Astrocyte of the cerebellum (primary cell): Measurements from ENCODE around the gene PEMT.
"Not testable (repeated sequence)": the region's sequence is repeated elsewhere in the genome, so short reads cannot be mapped to it uniquely, and the experiment has no call there.

Experiments used
- DNase-seq: peaks from one replicate; pipeline ENCODE4 v3.0.0-alpha.2; 2011; ENCODE audit warnings: low read depth
- H3K4me3 ChIP-seq: 2 replicates; pipeline ENCODE4 v1.5.1; 2011; ENCODE audit warnings: mild to moderate bottlenecking, low read depth, low read length, moderate library complexity
- CTCF ChIP-seq: IDR thresholded peaks from 2 replicates; pipeline ENCODE4 v1.5.1; 2012; ENCODE audit warnings: low read length, low read depth, moderate library complexity, mild to moderate bottlenecking; ENCODE audit errors: missing control alignments
- in situ Hi-C: cut with HindIII; loops from 2 replicates; pipeline ENCODE4 v1.10.0; 2017; ENCODE audit warnings: low sequenced_read_pairs

Gene PEMT

DNA sequence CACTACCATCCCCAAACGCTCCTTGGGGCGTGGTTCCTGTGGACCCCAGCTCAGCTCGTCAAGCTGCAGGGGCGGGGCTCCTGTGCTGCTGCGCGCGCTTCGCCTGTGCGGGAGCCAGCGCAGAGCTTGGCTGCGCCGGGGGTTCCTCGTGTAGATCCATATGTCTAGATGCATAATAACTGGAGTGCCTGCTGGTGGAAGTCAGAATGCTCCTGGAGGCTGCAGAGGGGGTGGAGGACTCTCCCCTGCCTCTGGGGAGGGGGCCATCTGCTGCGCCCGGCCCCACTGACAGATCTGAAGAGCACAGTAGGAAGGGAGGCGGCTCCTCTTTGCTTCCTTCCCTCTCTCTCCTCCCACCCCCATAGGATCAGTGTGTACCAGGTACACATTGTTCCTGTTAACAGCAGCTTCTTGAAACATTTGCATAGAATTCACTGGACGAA is 99.9 kb downstream of the PEMT start:
- no peak overlapping the region for H3K4me3 ChIP-seq
- in situ Hi-C loops = no loop called here
- DNase-seq = no peak
- no peak for TF ChIP-seq CTCF

GRCh38 chr17:17491031-17491471 is 100.5 kb downstream of the PEMT start:
- in situ Hi-C loops = no loop called here
- no peak for TF ChIP-seq CTCF
- no peak for DNase-seq
- H3K4me3 ChIP-seq = no peak overlapping the region

- H3K4me3 ChIP-seq = no peak overlapping the region
- DNase-seq = no peak
- in situ Hi-C loops = no loop called here
- no peak for TF ChIP-seq CTCF
Observed at GRCh38 chr17:17487998-17488397, 103.5 kb downstream of the PEMT start.

- H3K4me3 ChIP-seq, DNase-seq, in situ Hi-C loops: not testable (repeated sequence)
Observed at GRCh38 chr17:17486416-17486815, 105.1 kb downstream of the PEMT start.

DNA sequence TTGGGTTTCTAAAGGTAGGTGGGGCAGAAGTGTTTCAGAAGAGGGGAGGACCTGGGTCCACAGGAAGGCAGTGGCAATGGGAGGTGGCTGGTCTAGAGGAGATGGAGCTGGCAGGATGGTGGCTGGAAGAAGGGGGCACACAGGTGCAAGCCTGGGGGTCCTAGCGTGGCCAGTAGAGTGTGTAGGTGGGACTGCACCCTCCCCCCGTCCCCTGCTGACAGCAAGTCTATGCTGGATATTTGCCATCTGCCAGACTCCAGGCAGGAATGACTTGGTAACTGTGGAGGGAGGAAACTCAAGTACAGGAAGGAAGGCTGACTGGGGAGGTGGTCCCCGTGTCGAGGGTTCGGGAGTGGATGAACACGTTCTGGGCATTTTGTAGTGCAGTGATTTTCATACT is 106.1 kb downstream of the PEMT start:
- no peak overlapping the region for H3K4me3 ChIP-seq
- no peak for DNase-seq
- in situ Hi-C loops = no loop called here
- no peak for TF ChIP-seq CTCF

GRCh38 chr17:17484451-17484899 is 107.0 kb downstream of the PEMT start:
- no peak for DNase-seq
- in situ Hi-C loops = loop anchor here (5.0 kb wide), 1 partner anchor 102 kb away; no protein-coding TSS in a partner anchor
- no peak for TF ChIP-seq CTCF
- H3K4me3 ChIP-seq = no peak overlapping the region

- no peak for DNase-seq
- H3K4me3 ChIP-seq = no peak overlapping the region
- in situ Hi-C loops = loop anchor here (5.0 kb wide), 1 partner anchor 100 kb away; no protein-coding TSS in a partner anchor
Observed at GRCh38 chr17:17481860-17482259, 109.6 kb downstream of the PEMT start.

More at GRCh38 chr17:17481860-17482259, 109.6 kb downstream of the PEMT start:
- TF ChIP-seq CTCF = no peak
